Liver (tissue), 3 donors: Measurements from ENCODE around the gene NSUN4.

Experiments used
- GABPA ChIP-seq, 2 donors: IDR thresholded peaks in 1 of 2; conservative IDR thresholded peaks in 1 of 2; 2 replicates each; pipeline ENCODE4 v1.6.1; 2016; ENCODE audit warnings: antibody characterized with exemption in 2 of 2, mild to moderate bottlenecking in 1 of 2, moderate library complexity in 1 of 2
- HNF4A ChIP-seq, 2 donors: conservative IDR thresholded peaks; 2 replicates each; pipeline ENCODE4 v1.6.1; 2016; ENCODE audit warnings: antibody characterized with exemption in 2 of 2, mild to moderate bottlenecking in 2 of 2
- JUND ChIP-seq, 2 donors: IDR thresholded peaks; 2 replicates each; pipeline ENCODE4 v1.6.1; 2016; ENCODE audit warnings: antibody characterized with exemption in 2 of 2
- TF ChIP-seq, protein P1 (sequence below): fragments of 150-350 bp; IDR thresholded peaks from 2 replicates; pipeline ENCODE4 v1.5.1; 2017; ENCODE audit warnings: improper control_type of control experiment, low read depth, low read length; ENCODE audit not compliant: missing input control
- TF ChIP-seq, protein P2 (sequence below): IDR thresholded peaks from 2 replicates; pipeline ENCODE4 v1.6.1; 2016; ENCODE audit warnings: antibody characterized with exemption
- donor health status: healthy.
- donor health status: healthy.

DNA sequence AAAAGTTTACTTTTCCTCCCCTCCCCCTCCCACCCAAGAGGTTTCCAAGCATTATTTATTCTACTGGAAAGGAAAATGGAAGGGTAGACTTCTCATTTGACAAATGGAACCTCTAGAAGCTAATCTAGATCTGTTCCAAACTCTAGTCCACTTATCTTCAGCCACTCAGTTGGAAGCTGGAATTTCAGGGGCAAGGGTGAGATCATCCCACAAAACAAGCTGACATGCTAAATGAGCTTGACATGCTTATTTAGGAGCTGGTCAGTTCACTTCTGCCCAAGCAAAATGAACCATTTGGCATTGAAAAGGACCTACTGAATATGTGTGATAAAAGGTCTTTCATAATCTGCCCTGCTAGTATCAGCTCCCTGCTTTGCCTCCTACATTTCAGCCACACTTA, 42.2 kb upstream of the NSUN4 start:
- TF ChIP-seq, protein P1, sequence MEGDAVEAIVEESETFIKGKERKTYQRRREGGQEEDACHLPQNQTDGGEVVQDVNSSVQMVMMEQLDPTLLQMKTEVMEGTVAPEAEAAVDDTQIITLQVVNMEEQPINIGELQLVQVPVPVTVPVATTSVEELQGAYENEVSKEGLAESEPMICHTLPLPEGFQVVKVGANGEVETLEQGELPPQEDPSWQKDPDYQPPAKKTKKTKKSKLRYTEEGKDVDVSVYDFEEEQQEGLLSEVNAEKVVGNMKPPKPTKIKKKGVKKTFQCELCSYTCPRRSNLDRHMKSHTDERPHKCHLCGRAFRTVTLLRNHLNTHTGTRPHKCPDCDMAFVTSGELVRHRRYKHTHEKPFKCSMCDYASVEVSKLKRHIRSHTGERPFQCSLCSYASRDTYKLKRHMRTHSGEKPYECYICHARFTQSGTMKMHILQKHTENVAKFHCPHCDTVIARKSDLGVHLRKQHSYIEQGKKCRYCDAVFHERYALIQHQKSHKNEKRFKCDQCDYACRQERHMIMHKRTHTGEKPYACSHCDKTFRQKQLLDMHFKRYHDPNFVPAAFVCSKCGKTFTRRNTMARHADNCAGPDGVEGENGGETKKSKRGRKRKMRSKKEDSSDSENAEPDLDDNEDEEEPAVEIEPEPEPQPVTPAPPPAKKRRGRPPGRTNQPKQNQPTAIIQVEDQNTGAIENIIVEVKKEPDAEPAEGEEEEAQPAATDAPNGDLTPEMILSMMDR: no peak
- TF ChIP-seq, protein P2, sequence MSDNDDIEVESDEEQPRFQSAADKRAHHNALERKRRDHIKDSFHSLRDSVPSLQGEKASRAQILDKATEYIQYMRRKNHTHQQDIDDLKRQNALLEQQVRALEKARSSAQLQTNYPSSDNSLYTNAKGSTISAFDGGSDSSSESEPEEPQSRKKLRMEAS: no peak
- no peak for TF ChIP-seq JUND (IDR thresholded peaks at IDR 0.05)
- no peak for TF ChIP-seq GABPA (IDR thresholded peaks at IDR 0.05 in 1 of 2, conservative IDR thresholded peaks at IDR 0.05 in 1 of 2)
- no peak for TF ChIP-seq HNF4A (conservative IDR thresholded peaks at IDR 0.05)
